NCI-H345 (cell line): ENCODE measurements around the gene LMF1.

Source experiments
- DNase-seq: peaks from one replicate; lab custom pipeline; 2025; lab: John Stamatoyannopoulos, UW

LMF1 gene

DNA sequence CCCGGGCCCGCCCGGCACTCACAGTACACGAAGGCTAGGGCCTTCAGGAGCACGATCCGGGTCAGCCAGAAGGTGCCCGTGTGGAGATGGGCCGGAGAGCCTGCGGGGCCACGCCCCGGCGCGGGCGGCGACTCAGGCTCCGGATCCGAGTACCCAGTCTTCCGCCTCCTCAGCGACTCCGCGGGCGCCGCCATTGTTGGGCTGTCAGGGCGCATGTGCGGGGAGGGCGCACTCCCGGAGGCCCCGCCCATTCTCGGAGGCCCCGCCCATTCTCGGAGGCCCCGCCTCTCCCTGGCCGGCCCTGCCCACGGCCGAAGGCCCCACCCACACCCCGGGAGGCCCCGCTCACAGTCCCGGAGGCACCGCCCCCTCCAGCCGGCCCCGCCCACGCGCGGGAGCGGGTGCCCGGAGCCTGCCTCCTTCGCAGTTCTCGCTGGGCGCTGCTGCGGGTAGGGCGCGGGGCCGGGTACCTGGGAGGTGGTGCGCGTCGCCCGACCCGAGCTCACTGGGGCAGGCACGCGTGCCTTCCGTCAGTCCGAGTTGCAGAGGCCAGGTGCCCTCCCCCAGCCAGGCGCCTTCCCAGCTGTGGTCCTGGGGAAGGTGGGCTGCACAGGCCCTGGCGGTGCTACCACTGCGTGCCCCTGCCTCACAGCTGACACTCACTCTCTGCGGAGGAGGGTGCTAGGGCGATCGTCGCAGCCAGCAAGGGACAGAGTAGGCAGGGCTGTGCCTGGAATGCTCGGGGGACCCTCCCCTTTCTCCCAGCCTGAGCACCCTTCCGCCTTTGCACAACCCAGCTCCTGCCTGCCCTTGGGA lies at the start of gene LMF1:
TSS of gene LMF1 (minus strand) at position 219 of the 816 bp plus-strand sequence. CDS start at position 215, 4 bp downstream.
- DNase-seq = peak; percentile 86

DNA sequence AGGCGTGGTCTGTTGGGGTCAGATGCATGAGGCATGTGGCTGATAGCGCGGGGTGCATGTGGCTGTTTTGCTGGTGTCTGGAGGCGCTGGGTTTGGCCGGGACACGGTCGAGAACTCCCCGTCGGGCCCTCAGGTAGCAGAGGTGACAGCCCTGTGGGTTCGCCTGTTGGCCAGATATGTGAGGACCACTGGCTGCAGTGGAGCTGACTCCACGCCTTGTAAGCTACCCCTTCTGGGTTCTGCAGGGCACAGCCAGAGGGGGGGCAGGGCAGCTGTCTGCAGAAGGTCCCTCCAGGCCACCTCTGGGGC lies 49.3 kb upstream of the LMF1 start:
- no peak for DNase-seq

DNA sequence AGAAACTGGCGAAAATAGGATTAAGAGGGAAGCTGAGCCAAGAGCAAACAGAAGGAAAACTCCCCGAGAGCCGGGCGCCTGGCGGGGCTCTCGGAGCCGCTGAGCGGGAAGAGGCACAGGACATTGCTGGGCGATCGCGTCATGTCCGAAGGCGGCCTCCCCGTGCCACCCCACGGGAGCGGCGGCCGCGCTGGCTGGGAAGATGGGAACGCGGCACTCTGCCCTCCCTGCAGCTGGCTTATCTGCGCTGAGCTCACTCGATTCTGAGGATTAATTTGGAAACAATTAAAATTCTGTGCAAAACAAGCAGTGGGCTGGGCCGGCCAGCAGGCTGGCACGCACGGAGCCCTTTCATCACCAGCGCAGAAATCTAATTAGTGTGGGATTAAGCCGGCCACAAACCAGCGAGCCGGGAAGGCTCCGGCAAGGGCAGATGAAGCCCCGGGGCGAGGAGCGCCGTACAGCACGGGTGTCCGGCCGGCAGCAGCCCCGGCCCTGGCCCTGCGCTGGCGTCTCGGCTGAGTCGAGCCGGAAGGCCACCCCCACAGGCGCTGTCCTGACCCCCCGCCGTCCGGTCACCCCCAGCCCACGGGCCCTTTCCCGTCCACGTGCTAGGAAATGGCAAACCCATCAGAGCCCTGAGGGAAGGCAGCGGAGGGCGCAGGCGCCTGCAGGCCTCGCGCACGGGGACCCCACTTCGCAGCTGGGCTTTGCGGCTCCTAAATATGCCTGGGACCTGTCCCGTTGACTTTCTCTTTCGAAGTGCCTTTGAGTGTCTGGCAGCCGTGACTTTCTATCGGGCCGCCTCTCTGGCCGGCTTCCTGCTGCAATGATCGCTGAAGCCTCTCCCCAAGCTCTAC lies 48.7 kb upstream of the LMF1 start:
- DNase-seq = no peak

DNA sequence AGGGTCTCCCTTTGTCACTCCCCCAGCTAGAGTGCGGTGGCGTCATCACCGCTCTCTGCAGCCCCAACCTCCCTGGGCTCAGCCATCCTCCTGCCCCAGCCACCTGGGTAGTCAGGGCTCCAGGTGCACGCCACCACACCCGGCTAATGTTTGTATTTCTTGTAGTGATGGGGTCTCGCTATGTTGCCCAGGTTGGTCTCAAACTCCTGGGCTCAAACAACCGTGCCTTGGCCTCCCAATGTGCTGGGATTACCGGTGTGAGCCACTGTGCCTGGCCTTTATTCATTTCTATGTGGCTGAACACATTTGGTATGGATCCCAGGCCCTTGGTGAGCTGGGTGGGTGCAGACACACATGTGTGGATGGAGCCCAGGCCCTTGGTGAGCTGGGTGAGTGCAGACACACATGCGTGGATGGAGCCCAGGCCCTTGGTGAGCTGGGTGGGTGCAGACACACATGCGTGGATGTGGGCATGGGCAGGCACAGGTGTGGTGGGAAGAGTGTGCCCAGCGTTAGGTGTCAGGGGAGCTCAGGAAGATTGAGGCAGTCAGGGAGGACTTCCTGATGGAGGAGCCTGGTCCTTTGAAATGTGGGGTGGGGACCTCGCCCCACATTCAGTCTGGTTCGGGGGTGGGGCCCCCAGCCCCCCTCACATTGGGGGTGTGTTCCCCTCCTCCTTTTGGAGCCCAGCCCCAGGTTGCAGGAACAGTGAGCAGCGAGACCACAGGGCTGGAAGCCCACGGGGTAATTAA lies 47.8 kb upstream of the LMF1 start:
- DNase-seq = no peak

DNA sequence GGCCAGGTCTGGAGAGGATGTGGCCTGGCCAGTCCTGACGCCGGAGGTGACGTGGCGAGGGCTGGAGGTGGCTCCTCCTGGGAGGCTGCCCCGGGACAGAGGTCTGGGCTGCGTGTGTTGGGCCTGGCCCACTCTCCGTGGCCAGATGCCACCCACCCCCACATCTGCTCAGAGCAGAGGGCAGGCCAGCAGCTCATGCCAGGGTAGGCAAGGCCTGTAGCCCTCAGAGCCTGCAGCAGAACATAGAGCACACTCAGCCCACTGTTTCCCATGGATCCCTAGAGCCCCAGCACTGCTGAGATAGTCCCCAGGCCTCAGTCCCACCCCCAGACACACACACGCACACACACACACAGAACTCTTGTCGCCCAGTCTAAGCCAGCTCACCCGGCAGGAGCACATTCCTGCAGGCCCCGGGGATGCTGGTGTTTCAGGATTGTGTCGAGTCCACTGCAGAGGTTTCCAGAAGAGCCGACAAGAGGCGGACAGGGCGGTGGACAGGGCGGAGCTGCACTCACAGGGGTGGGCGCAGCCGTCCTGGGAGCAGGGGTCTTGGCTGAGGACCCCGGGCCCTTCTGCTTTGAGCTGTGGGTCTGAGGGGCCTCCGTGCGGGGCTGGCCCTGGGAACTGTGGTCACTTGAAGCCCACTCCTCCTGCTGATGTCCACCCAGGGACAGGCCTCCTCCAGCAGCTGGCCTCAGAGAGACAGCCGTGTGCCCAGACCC lies 44.1 kb upstream of the LMF1 start:
- no peak for DNase-seq

DNA sequence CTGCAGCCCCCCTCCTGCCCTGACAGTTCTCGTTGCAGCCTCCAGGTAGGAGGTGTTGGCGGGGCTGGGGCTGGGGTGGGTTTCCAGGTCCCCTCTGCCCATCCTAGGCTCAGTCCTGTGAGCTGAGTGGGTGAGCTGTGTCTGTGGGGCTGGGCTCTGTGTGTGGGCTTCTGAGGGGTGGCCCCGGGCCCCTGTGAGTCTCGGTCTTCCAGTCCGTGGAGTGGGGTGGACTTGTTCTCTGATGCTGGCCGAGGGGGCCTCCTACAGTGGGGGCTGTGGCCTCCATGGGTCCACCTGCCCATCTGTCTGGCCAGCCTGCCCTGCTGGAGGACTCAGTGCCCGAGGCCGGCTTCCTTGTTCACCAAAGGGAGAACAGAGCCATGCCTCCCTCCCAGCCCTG lies 43.4 kb upstream of the LMF1 start:
- DNase-seq = no peak

DNA sequence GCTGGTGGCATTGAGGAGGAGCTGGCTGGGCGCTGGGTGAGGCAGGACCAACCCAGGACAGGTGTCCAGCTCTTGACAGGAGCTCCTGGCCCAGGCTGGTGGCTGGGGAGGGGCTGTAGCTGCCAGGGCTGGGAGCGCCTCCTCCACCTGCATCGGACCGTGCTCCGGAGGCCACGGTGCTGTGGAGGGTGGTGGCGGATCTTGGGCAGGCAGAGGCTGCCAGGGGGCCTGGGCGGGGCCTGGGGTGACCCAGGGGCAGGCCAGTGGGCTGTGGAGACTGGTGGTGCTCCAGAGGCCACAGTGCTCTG lies 42.8 kb upstream of the LMF1 start:
- no peak for DNase-seq

DNA sequence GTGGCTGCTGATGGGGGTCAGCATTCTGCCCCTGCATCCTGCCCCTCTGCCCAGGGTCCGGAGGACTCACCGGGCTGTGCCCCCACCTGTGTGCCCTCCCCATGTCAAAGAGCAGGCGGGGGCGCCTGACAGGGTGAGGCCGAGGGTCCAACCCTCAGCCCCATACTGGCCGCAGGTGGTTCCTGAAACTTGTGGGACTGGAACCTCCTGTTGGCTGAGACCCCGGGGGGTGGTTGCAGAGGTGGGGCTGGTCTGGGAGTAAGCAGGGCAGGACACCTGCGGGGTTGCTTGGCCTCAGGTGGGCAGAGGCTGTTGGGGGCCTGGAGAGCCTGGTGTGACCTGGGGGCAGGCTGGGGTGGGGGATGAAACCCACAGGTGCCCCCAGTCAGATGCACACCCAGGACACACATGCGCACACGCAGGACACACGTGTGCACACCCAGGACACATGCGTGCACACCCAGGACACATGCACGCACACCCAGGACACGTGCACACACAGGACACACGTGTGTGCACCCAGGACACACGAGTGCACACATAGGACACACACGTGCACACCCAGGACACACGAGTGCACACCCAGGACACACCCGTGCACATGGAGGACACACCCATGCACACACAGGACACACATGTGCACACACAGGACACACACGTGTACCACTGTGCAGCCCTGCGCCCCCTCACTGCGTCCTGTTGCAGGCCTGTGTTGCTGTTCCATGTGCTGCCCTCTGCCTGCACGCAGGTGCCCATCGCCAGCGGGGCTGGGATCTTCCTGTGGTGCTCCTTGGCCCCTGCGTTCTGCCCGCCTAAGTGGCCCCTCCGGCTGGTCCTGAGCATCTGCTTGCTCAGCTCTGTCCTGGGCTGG lies 42.2 kb upstream of the LMF1 start:
- DNase-seq = no peak

DNA sequence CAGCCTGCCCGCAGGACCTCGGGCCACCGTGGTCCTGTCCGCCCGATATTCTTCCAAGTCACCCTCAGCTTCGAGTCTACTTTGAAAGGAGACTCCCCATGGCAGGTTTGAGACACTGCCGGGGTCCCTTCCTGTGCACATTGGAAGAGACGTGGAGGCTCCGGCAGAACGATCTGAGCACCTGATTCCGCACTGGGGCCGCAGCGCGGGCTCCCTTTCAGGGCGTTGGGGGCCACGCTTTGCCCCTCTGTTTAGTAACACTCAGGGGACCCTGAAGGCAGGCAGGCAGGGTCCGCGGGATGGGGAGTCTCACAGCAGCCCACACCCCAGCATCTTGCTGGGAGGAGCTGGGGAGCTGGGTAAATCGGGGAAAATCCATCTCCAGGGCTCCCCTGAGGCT lies 41.4 kb upstream of the LMF1 start:
- DNase-seq = no peak

DNA sequence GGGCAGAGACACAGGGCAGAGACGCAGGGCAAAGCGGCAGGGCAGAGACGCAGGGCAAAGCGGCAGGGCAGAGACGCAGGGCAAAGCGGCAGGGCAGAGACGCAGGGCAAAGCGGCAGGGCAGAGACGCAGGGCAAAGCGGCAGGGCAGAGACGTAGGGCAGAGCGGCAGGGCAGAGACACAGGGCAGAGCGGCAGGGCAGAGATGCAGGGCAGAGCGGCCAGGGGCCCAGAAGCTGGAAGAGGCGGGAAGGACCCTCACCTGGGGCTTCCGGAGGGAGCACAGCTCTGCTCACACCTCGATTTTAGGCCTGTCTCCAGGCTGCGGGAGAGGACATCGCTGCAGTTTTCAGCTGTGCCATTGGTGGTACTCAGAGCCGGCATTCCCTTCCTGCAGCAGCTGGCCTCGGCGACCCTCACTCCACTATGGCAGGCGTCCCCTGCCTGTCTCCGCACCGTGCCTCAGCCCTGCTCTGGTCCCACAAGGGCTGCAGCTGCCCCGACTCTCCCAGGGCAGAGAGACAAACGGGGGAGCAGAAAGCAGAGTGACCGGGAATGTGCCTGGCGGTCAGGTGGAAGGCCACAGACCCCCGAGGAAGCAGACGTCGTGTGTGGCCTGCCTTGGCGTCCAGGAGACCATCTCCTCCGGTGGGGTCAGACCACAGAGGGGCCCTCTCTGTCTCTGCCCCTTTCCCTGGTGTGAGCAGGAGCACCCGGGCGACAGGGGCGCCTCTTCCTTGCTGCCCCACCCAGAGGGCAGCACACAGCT lies 40.7 kb upstream of the LMF1 start:
- no peak for DNase-seq

DNA sequence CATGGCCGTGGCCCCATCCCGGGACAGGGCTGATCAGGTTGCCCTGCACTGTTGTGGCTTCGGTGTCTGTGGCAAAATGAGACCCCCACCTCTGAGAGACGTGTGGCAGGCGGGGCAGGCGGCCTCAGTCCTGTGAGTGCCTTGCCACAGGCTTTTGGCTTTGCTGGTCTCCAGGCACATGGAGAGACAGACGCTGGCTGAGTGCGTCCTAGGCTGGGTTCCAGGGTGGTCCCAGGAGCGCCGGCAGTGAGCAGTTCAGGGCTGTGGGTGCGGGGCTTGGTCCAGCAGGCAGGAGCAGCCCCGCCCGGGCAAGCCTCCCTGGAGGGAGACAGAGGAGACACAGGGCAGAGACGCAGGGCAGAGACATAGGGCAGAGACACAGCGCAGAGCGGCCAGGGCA lies 40.0 kb upstream of the LMF1 start:
- no peak for DNase-seq

DNA sequence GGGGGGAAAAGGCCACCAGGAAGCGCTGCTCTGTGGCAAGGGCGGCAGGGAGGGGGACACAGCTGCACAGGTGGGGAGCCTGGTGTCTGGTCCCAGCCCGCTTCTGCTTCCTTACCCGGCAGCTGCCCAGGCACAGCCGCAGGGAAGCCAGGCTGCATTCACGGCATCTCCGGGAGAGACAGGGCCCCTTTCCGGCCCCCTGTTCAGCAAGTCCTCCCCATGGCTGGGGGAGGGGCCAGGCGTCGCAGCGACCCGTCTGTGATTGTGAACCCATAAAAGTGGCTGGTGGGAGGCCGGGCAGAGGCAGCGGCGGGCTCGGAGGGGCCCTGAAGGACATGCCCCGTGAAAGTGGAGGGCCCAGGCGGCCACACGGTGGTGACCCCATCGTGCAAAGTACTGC lies 39.5 kb upstream of the LMF1 start:
- no peak for DNase-seq

DNA sequence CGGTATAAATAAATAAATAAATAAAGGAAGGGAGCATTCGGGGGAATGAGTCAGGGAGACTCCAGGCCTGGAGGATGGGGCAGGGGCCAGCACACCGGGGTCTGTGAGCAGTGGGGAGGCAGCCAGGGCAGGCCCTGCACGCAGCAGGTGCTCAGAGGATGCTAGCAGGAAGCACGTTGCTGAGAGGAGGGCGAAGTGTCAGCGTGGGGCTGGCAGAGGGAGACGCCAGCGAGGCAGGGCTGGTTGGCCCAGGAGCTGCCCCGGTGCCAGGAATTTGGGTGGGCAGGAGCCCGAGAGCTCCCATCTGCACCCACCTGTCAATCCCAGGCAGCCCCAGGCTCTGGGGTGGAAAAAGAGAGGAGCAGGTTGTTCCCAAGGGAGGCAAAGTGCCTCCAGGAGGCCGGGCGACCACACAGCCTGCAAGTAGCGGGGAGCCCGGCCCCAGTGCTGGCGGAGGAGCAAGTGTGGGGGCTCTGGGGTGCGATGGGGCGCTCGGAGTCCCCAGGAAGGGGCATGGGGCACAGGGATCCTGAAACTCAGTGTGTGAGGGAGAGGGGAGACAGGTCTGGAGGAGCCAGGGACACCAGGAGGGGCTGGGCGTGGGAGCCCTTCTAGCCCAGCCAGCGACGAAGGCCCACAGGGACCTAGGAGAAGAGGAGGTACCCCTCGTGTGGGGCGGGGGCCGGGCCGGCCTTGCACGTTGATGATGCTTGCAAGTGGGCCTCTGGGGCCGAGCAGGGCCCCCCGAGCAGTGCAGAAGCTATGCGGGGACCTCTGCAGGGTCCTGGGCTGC lies 38.8 kb upstream of the LMF1 start:
- no peak for DNase-seq

DNA sequence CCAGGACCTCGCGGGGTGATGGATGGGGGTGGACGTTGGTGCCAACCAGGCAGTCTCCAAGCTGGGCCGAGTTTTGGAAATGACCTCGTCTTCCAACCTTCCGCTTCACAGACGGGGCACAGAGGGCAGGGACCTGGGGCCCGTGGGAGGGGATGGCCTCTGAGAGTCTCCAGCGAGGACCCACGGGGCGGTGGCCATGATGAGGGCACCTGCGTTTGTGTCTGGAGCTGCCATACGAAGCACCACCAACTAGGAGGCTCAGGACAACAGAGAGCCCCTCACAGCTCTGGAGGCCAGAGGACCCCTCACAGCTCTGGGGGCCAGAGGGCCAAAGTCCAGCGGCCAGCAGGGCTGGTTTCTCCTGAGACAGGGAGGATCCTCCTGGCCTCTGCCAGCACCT lies 37.3 kb upstream of the LMF1 start:
- no peak for DNase-seq

DNA sequence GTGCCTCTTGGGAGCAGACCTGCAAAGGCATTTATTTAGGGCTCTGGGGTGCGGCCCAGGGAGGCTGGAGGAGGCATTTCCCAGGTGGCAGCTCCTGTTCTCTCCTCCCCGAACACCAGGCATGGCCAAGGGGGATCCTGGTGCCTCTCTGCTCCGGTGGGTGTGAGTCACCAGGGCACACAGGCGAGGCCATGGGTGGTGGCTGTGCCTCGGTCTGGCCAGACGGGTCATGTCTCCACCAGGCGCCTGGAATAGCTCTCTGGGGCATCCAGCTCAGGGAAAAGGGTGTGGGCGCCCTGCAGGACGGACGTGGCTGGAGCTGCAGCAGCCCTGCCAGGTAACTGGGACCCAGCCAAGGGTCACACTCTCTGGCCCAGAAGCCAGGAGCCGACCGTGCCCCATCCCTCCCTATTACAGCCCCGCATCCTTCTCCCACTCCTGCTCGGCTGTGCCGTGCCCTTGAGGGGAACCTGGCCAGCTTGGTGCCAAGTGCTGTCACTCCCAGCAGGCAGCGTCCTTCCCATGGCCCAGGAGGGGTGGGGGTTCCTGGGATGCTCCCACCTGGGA lies 36.6 kb upstream of the LMF1 start:
- DNase-seq = no peak

DNA sequence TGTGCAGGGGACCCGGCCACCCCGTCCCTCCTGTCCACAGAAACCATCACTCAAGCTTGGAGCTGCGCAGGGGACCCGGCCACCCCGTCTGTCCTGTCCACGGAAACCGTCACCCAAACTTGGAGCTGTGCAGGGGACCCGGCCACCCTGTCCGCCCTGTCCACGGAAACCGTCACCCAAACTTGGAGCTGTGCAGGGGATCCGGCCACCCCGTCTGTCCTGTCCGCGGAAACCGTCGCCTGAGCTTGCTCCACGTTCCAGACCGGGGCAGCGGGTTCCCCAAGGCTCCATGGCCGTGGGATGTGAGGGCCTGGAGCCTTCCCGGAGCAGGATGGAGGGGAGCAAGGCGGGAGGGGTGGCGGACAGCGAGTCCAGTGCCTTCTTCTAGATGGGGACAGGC lies 36.0 kb upstream of the LMF1 start:
- no peak for DNase-seq

DNA sequence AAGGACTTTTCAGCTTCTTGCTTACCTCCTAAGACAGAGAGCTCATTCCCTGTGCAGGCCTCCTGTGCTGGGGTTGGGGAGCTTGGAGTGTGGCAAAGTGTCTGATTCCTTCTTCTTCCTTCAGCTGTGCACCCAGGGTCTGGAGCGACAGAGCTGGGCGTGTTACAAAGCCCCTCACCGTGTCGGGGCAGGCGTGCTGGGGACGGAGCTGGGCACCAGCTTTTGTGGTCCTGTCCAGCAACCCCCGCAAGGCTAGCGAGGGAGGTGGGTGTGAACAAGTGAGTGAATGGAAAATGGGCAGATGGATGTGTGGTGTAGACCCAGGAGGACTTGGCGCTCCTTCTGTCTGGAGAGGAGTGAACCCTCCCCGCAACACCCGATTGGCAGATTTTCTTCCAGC lies 34.5 kb upstream of the LMF1 start:
- no peak for DNase-seq

DNA sequence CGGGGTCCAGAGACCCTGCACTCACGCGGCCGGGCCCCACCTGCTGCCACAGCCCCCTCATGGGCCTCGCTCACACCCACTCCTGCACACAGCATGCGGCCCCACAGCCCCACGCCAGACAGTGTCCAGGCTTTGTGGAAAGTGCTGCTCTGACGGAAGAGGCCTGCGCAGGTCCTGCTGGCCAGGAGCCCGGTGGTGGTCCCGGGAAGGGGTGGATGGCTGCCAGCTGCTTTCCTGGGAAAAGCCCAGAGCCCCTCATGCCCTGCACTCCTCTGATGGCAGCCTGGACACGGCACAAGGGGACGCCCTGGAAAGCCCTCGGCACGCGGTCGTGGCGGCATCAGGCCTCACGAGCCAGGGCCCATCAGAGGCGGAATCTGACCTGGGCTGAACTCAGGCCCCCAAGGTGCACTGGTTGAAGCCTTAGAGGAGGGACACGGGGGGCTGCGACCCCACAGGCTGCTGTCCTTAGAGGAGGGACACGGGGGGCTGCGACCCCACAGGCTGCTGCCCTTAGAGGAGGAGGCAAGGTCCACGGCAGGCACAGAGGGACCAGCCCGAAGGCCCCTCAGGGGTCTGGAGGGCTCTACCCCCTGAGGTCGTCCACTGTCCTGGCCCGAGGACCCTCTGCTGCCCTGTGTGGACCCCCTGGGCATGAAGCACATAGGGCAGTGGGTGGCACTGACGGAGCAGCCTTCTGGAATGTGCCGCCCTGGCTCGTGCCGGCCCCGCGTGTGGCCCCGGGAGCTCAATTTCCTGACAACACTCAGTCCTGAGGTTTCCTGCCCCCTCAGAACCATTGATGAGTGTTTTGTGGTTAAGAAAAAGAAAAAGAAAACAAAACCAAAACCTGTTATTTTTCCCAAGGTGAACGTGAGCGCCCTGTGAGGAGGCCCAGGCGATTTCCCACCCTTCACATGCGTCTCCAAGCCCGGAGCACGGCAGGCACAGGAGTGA lies 32.9 kb upstream of the LMF1 start:
- DNase-seq = no peak
